ENCODE measurements around the gene WWP2.

Gene WWP2

DNA sequence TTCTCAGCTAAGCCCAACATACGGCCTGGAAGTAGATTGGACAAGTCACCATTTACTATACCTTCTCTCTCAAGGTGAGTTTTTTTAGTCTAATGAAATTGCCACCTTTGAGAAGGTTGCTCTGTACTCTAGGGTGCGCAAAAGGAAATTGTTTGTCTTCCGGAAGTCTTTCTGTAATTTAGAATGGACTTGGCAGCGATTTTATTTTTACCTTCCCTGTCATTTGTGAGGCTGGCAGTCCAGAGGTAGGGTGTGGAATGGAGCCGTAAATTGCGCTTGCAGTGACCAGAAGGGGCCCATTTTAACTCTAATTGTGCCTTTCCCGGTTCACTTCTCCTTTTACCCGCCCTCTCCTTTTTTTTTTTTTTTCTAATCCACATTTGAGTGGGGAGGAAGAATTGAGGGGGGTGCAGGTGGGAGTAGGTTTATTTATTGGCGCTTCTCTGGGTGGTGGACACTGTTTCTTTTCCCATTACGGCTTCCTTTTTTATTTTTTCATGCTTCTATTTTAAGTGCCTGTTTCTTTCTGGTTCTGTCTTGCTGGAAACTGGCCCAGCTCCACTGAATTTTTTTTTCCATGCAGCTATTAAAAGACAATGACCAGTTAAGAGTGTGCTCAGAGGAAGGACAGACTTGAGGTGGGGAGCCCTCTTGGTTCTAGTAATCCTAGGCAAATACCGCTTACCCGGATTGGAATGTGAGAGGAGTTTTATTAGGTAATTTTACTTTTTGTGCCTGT, 99.3 kb downstream of the WWP2 start:
- Histone ChIP-seq H3K9ac (no peak overlapping the region), H3K27me3 (ENCODE audit: insufficient read depth, low read depth) (no peaks in the 10 kb centered on the region), H3K36me3 (ENCODE audit: insufficient read depth) (no peaks in the 10 kb centered on the region), H4K20me1 (ENCODE audit: insufficient read depth) (no peaks in the 10 kb centered on the region), H3K79me2 (ENCODE audit: insufficient read depth, low read depth) (no peaks in the 10 kb centered on the region), H2AFZ (ENCODE audit: low read depth) (no peak overlapping the region), H3K4me2 (no peak overlapping the region), H3K4me1 (ENCODE audit: low read depth, poor library complexity, severe bottlenecking) (no peaks in the 10 kb centered on the region), H3K4me3 (IDR thresholded peaks at IDR 0.05; ENCODE audit: insufficient read depth, low read depth, low read length) (no peak overlapping the region), H3K27ac (no peak overlapping the region)
- TF ChIP-seq CTCF (conservative IDR thresholded peaks at IDR 0.05; ENCODE audit: low read depth, low read length): no peak

GRCh38 chr16:69863401-69864281, 101.5 kb downstream of the WWP2 start:
- H4K20me1 ChIP-seq (ENCODE audit: insufficient read depth): no peaks in the 10 kb centered on the region
- no peak overlapping the region for H2AFZ ChIP-seq (ENCODE audit: low read depth)
- H3K27me3 ChIP-seq (ENCODE audit: insufficient read depth, low read depth): no peaks in the 10 kb centered on the region
- H3K4me1 ChIP-seq (ENCODE audit: low read depth, poor library complexity, severe bottlenecking): no peaks in the 10 kb centered on the region
- H3K27ac ChIP-seq: no peak overlapping the region
- no peaks in the 10 kb centered on the region for H3K36me3 ChIP-seq (ENCODE audit: insufficient read depth)
- no peaks in the 10 kb centered on the region for H3K79me2 ChIP-seq (ENCODE audit: insufficient read depth, low read depth)
- no peak overlapping the region for H3K9ac ChIP-seq
- no peak for TF ChIP-seq CTCF (conservative IDR thresholded peaks at IDR 0.05; ENCODE audit: low read depth, low read length)
- no peak overlapping the region for H3K4me3 ChIP-seq (IDR thresholded peaks at IDR 0.05; ENCODE audit: insufficient read depth, low read depth, low read length)
- no peak overlapping the region for H3K4me2 ChIP-seq

DNA sequence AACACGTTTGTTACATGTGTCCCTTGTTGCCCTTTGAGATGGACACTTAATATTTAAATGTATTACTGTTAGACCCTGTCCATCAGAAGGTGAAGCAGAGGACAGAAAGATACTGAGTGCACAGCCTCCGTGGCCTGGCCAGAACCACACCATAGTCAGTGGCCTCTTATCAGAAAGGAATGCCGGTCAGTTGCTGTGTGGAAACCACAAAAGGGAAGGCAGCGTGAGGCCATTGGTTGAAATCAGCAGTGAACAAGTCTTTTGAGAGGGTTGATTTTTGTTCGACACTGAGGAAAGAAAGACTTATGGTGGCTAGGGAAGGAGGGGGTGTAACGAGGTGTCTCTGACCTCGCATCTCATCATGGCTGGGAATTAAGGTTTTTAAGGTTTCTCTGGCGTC, 103.6 kb downstream of the WWP2 start:
- Histone ChIP-seq H3K27me3 (ENCODE audit: insufficient read depth, low read depth) (no peaks in the 10 kb centered on the region), H3K4me3 (IDR thresholded peaks at IDR 0.05; ENCODE audit: insufficient read depth, low read depth, low read length) (no peak overlapping the region), H3K4me1 (ENCODE audit: low read depth, poor library complexity, severe bottlenecking) (no peaks in the 10 kb centered on the region), H4K20me1 (ENCODE audit: insufficient read depth) (no peaks in the 10 kb centered on the region), H3K9ac (no peak overlapping the region), H3K27ac (no peak overlapping the region), H3K36me3 (ENCODE audit: insufficient read depth) (no peaks in the 10 kb centered on the region), H3K79me2 (ENCODE audit: insufficient read depth, low read depth) (no peaks in the 10 kb centered on the region), H2AFZ (ENCODE audit: low read depth) (no peak overlapping the region), H3K4me2 (no peak overlapping the region)
- TF ChIP-seq CTCF (conservative IDR thresholded peaks at IDR 0.05; ENCODE audit: low read depth, low read length): no peak

DNA sequence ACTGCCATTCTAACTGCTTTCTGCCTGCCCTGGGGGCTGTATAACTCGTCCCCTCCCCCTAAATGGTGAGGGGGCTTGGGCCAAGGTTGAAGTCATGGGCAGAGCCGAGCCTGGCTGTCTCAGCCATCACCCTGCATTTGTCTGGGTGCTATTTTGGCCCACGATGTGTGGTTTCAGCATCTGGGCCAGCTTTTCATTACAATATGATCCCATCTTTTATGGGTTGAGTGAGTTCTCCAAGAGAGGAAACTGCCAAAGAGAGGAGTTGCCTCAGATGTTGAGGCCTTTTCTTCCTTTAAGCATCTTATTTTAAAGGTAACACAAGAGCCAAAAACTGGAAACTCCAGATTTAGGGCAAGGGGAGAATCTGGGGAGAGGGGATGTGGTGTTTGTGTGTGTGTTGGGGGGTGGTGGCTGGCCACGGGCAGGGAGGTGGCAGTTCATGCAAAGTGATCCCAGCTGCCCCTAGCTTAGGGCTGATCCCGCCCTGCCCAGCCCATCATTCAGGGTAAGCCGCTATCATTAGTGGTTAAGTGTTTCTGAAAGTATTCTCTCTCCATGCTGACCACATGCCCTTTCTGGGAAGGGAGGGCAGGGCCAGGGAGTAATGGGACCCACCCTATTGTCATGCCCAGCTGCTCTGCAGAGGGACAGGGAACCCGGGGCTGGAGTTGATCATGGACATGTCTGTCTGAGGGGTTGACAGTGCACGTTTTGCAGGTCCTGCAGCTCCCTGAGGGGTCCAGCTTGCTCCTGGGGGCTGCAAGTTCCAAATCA, 105.8 kb downstream of the WWP2 start:
- H3K4me3 ChIP-seq (IDR thresholded peaks at IDR 0.05; ENCODE audit: insufficient read depth, low read depth, low read length): no peak overlapping the region
- H3K4me2 ChIP-seq: no peak overlapping the region
- TF ChIP-seq CTCF (conservative IDR thresholded peaks at IDR 0.05; ENCODE audit: low read depth, low read length): no peak
- no peak overlapping the region for H3K9ac ChIP-seq
- H3K79me2 ChIP-seq (ENCODE audit: insufficient read depth, low read depth): no peaks in the 10 kb centered on the region
- no peaks in the 10 kb centered on the region; the same call in 1 of the 2 replicates for H3K36me3 ChIP-seq (ENCODE audit: insufficient read depth)
- H2AFZ ChIP-seq (ENCODE audit: low read depth): no peak overlapping the region
- no peaks in the 10 kb centered on the region for H3K4me1 ChIP-seq (ENCODE audit: low read depth, poor library complexity, severe bottlenecking)
- H3K27ac ChIP-seq: no peak overlapping the region
- H3K27me3 ChIP-seq (ENCODE audit: insufficient read depth, low read depth): no peaks in the 10 kb centered on the region
- H4K20me1 ChIP-seq (ENCODE audit: insufficient read depth): no peaks in the 10 kb centered on the region
